SK-MEL-5 (cell line): ENCODE data around the gene DMAC2. TPM values are rescaled to one million over a fixed set of nuclear protein-coding genes. Genes with fewer than 3 reads are reported as not detected.
A peak's percentile ranks its signal among the peaks of the same experiment; 100 is the strongest.
"Not testable (repeated sequence)": the region's sequence is repeated elsewhere in the genome, so short reads cannot be mapped to it uniquely, and the experiment has no call there.

Source experiments
- DNase-seq: peaks from one replicate; pipeline ENCODE4 v3.0.0-alpha.2; 2016; ENCODE audit warnings: low read depth, low spot score
- in situ Hi-C: cut with HindIII; loops from 2 replicates; pipeline ENCODE4 v1.10.0; 2016; ENCODE audit warnings: low sequenced_read_pairs, high pct_unique_total_duplicates, low pct_unique_long_range_greater_than_20kb
- polyA plus RNA-seq, 2 experiments: library from polyadenylated mRNA; depleted of rRNA; stranded (reverse); fragments of >200 nt; gene quantifications; 2 replicates each; pipeline ENCODE4 v1.2.3, GENCODE V29; 2015
- total RNA-seq: library from RNA; depleted of rRNA; stranded (reverse); fragments of >200 nt; shearing (Covaris generic); gene quantifications from 2 replicates; pipeline ENCODE4 v1.2.3, GENCODE V29; 2014; rRNA removed

DMAC2 gene
- total RNA-seq, result 34.7 and 37.6 TPM in 2 replicates
- polyA plus RNA-seq (2015; cell fraction: cytosol; rRNA removed), result 59.0 and 63.5 TPM in 2 replicates
- 17.5 and 22.3 TPM in 2 replicates for polyA plus RNA-seq (2015; cell fraction: nucleus; rRNA removed)

- in situ Hi-C loops, result no loop called here
- DNase-seq, result peak; percentile 98
These were observed at the start of gene DMAC2 for GRCh38 chr19:41439441-41440222. Gene DMAC2 (minus strand): TSS chr19:41439912. CDS start chr19:41439899, 13 bp downstream.

GRCh38 chr19:41486953-41487352 lies 47.2 kb upstream of the DMAC2 start:
- in situ Hi-C loops, DNase-seq: not testable (repeated sequence)

GRCh38 chr19:41484822-41485221 lies 45.1 kb upstream of the DMAC2 start:
- in situ Hi-C loops, result no loop called here
- DNase-seq, result no peak

- in situ Hi-C loops, result no loop called here
- DNase-seq, result no peak
These were observed 40.6 kb upstream of the DMAC2 start for GRCh38 chr19:41480336-41480735.

GRCh38 chr19:41479757-41480191 lies 40.1 kb upstream of the DMAC2 start:
- in situ Hi-C loops, result no loop called here

GRCh38 chr19:41478875-41479756 lies 39.4 kb upstream of the DMAC2 start:
- in situ Hi-C loops, result no loop called here
- DNase-seq, result no peak

More at GRCh38 chr19:41479757-41480191, 40.1 kb upstream of the DMAC2 start:
- DNase-seq, result no peak

- in situ Hi-C loops, result no loop called here
- DNase-seq, result no peak
These were observed 38.5 kb upstream of the DMAC2 start for GRCh38 chr19:41478171-41478570.

GRCh38 chr19:41476583-41476982 lies 36.9 kb upstream of the DMAC2 start:
- in situ Hi-C loops, result no loop called here
- DNase-seq, result no peak

GRCh38 chr19:41463257-41464256 lies 23.8 kb upstream of the DMAC2 start:
- in situ Hi-C loops, DNase-seq: not testable (repeated sequence)

- DNase-seq, result no peak
- in situ Hi-C loops, result no loop called here
These were observed 22.8 kb upstream of the DMAC2 start for GRCh38 chr19:41462497-41462896.

GRCh38 chr19:41457241-41457640 lies 17.5 kb upstream of the DMAC2 start:
- in situ Hi-C loops, result no loop called here
- DNase-seq, result no peak

GRCh38 chr19:41456342-41456918 lies 16.7 kb upstream of the DMAC2 start:
- peak; percentile 4 for DNase-seq
- in situ Hi-C loops, result no loop called here

- in situ Hi-C loops, result no loop called here
- DNase-seq, result no peak
These were observed 16.2 kb upstream of the DMAC2 start for GRCh38 chr19:41455936-41456335.

GRCh38 chr19:41452584-41453275 lies 13.0 kb upstream of the DMAC2 start:
- no peak for DNase-seq

GRCh38 chr19:41449865-41450178 lies 10.1 kb upstream of the DMAC2 start:
- DNase-seq, result no peak
- in situ Hi-C loops, result no loop called here

More at GRCh38 chr19:41452584-41453275, 13.0 kb upstream of the DMAC2 start:
- in situ Hi-C loops, result no loop called here

- in situ Hi-C loops, result no loop called here
- peak; percentile 83 for DNase-seq
These were observed 9.6 kb upstream of the DMAC2 start for GRCh38 chr19:41449079-41449864.
